K562 (cell line): ENCODE measurements around the gene PMF1. TPM values are rescaled to one million over a fixed set of nuclear protein-coding genes. Genes with fewer than 3 reads are reported as not detected.

ENCODE experiments used
- ATAC-seq: fragments of 200-7000 bp; cut with Tn5 transposase; 3 replicates; pipeline ENCODE4 v1.9.1; 2020; ENCODE audit warnings: moderate library complexity
- BruUV-seq: library from RNA; stranded (reverse); fragments of 400-500 nt; replicated peaks from 2 replicates; lab custom pipeline; 2021; lab: Mats Ljungman, UMichigan
- CTCF ChIA-PET: fragments of 300-600 bp; formaldehyde crosslinking; extraction: SDS; loops from one replicate; lab custom pipeline; 2021; ENCODE audit warnings: low intra/inter-chr PET ratio; lab: Yijun Ruan, JAX
- POLR2A ChIA-PET: fragments of 300-600, 350-650 bp; sonication (Branson Sonifier 250); formaldehyde crosslinking; extraction: SDS; loops from one replicate; lab custom pipeline; 2021; ENCODE audit warnings: antibody characterized with exemption, inconsistent platforms; lab: Yijun Ruan, JAX
- DNase-seq, 4 experiments: peaks; one replicate each; pipeline versions ENCODE4 v3.0.0 to v3.0.0-alpha.2; 2011 to 2018; ENCODE audit warnings: low spot score in 3 of 4, mixed read lengths in 3 of 4; ENCODE audit errors: extremely low read depth in 1 of 4
- FAIRE-seq: peaks from 2 replicates; lab custom pipeline; 2011; peaks lifted over from hg19 to GRCh38; lab: Jason Lieb, UNC
- H2AFZ ChIP-seq: 2 replicates; pipeline ENCODE4 v1.6.0; 2011; ENCODE audit warnings: low read depth, low read length, control low read depth, inconsistent platforms
- H3K27ac ChIP-seq: fragments of 200-600 bp; 3 replicates; pipeline ENCODE4 v1.8.0; 2011; ENCODE audit warnings: low read depth, mild to moderate bottlenecking, control low read depth, inconsistent platforms, low read length, moderate library complexity, mixed read lengths; ENCODE audit errors: extremely low read depth
- H3K27me3 ChIP-seq, 2 experiments: fragments of 300-600 bp in 1 of 2; 2 replicates in 1 of 2; 3 replicates in 1 of 2; pipeline versions ENCODE4 v1.6.0 to v1.8.0; 2011; ENCODE audit warnings: inconsistent platforms in 2 of 2, low read length in 2 of 2, mild to moderate bottlenecking in 1 of 2, mixed read lengths in 1 of 2, moderate library complexity in 1 of 2; ENCODE audit not compliant: control insufficient read depth in 2 of 2, insufficient read depth in 2 of 2
- H3K36me3 ChIP-seq: fragments of 300-600 bp; 3 replicates; pipeline ENCODE4 v1.8.0; 2011; ENCODE audit warnings: mild to moderate bottlenecking, low read length, inconsistent platforms; ENCODE audit not compliant: control insufficient read depth, insufficient read depth
- H3K4me1 ChIP-seq, 2 experiments: fragments of 200-600 bp in 1 of 2; replicated peaks in 1 of 2; 2 replicates in 1 of 2; 3 replicates in 1 of 2; pipeline versions ENCODE4 v1.5.1 to v1.8.0; 2011; ENCODE audit warnings: inconsistent platforms in 2 of 2, low read length in 2 of 2, mild to moderate bottlenecking in 1 of 2, mixed read lengths in 1 of 2, moderate library complexity in 1 of 2; ENCODE audit not compliant: control insufficient read depth in 2 of 2, insufficient read depth in 2 of 2
- H3K4me2 ChIP-seq: 2 replicates; pipeline ENCODE4 v1.6.1; 2011; ENCODE audit warnings: low read length, control low read depth, inconsistent platforms, mixed read lengths; ENCODE audit not compliant: insufficient read depth
- H3K4me3 ChIP-seq: fragments of 200-600 bp; sonication (generic), shearing (Covaris generic); 2 replicates; pipeline ENCODE4 v1.5.1; 2016; ENCODE audit warnings: control low read depth, inconsistent platforms
- H3K79me2 ChIP-seq: fragments of 200-600 bp; 3 replicates; pipeline ENCODE4 v1.8.0; 2011; ENCODE audit warnings: low read length, inconsistent platforms; ENCODE audit not compliant: control insufficient read depth, insufficient read depth
- H3K9ac ChIP-seq, 2 experiments: 2 replicates each; pipeline versions ENCODE4 v1.6.0 to v1.6.1; 2011; ENCODE audit warnings: low read depth in 2 of 2, low read length in 2 of 2, control low read depth in 1 of 2, inconsistent platforms in 1 of 2, mild to moderate bottlenecking in 1 of 2, mixed read lengths in 1 of 2; ENCODE audit not compliant: insufficient read depth in 1 of 2
- H3K9me1 ChIP-seq: one replicate; pipeline ENCODE4 v1.6.0; 2011; ENCODE audit warnings: inconsistent platforms, mild to moderate bottlenecking, low read length, moderate library complexity; ENCODE audit not compliant: control insufficient read depth, insufficient read depth
- H3K9me3 ChIP-seq: replicated peaks from 2 replicates; pipeline ENCODE4 v1.5.1; 2011; ENCODE audit warnings: low read depth, low read length, inconsistent platforms; ENCODE audit not compliant: control insufficient read depth, insufficient read depth
- H4K20me1 ChIP-seq: replicated peaks from 2 replicates; pipeline ENCODE4 v1.6.1; 2011; ENCODE audit warnings: low read length, inconsistent platforms, mixed read lengths; ENCODE audit not compliant: control insufficient read depth, insufficient read depth
- BRF1 ChIP-seq: IDR thresholded peaks from 3 replicates; pipeline ENCODE4 v1.6.1; 2011; ENCODE audit warnings: borderline replicate concordance, mild to moderate bottlenecking; ENCODE audit not compliant: insufficient read length; ENCODE audit errors: extremely low read depth
- NRF1 ChIP-seq, 2 experiments: fragments of 450-650 bp; IDR thresholded peaks in 1 of 2; conservative IDR thresholded peaks in 1 of 2; 2 replicates each; pipeline ENCODE4 v1.6.1; 2014; ENCODE audit warnings: mild to moderate bottlenecking in 2 of 2
- POLR2AphosphoS2 ChIP-seq: IDR thresholded peaks from 2 replicates; pipeline ENCODE4 v1.6.1; 2012; ENCODE audit warnings: low read length, improper control_type of control experiment
- POLR2G ChIP-seq: fragments of 200-400 bp; formaldehyde crosslinking; IDR thresholded peaks from 2 replicates; pipeline ENCODE4 v1.6.1; 2017; ENCODE audit warnings: low read depth, mild to moderate bottlenecking, antibody characterized with exemption, low read length, moderate library complexity
- RBFOX2 ChIP-seq: fragments of 200-400 bp; formaldehyde crosslinking; IDR thresholded peaks from 2 replicates; pipeline ENCODE4 v1.6.1; 2017; ENCODE audit warnings: low read depth, mild to moderate bottlenecking, low read length, moderate library complexity
- TARDBP ChIP-seq: fragments of 450-650 bp; IDR thresholded peaks from 2 replicates; pipeline ENCODE4 v1.6.1; 2016
- WGBS: fragments of 100-300 bp; shearing (Covaris generic); methylation state at CpG from one replicate; pipeline ENCODE4 v1.1.6; 2016; ENCODE audit warnings: low coverage, mixed read lengths; ENCODE audit not compliant: insufficient coverage; ENCODE audit errors: missing lambda C conversion rate; 5-methylcytosine and 5-hydroxymethylcytosine counted together
- in situ Hi-C: fragments of 300-500 bp; cut with MboI; formaldehyde crosslinking; loops from 4 replicates; pipeline ENCODE4 v1.15.0; 2018; ENCODE audit warnings: inconsistent platforms, mixed read lengths
- intact Hi-C: fragments of 100-400 bp; cut with micrococcal nuclease; formaldehyde crosslinking; loops from 2 replicates; pipeline ENCODE4 v1.14.2; 2022
- polyA plus RNA-seq, 8 experiments: library from polyadenylated mRNA; depleted of rRNA in 4 of 8; stranded (reverse) in 5 of 8; unstranded in 3 of 8; fragments of >200 nt; fragmentation: Nextera tagmentation in 2 of 8; fragmentation: Illumina TruSeq in 1 of 8; extraction: Ambion mirVana in 2 of 8; extraction: Trizol in 1 of 8; gene quantifications; 2 replicates each; pipeline versions ENCODE4 v1.2.1 to v1.2.3, GENCODE V29; 2011 to 2014; ENCODE audit warnings: inconsistent platforms in 1 of 8, missing spikeins in 1 of 8
- total RNA-seq, 7 experiments: library from RNA; depleted of rRNA in 6 of 7; stranded (reverse); fragments of >200 nt in 6 of 7; fragmentation: Illumina TruSeq in 2 of 7; extraction: Trizol in 2 of 7; gene quantifications; 2 replicates each; pipeline versions ENCODE4 v1.2.1 to v1.2.3, GENCODE V29; 2011 to 2021; ENCODE audit warnings: low replicate concordance in 1 of 7

PMF1 gene
- total and polyA plus RNA-seq, 9 of the 15 experiments (the other 6 are each of a cell fraction or from before 2014, with no cell fraction given), result 9.4 to 92.9 (median 71.0) TPM

GRCh38 chr1:156241926-156242325 lies 29.1 kb downstream of the PMF1 start, which contains the start of gene BGLAP:
BGLAP (plus strand) TSS chr1:156242184; CDS start chr1:156242232, 48 bp downstream.
- no peak within 1 kb of the TSS for H2AFZ ChIP-seq
- H3K4me2 ChIP-seq, result no peak within 1 kb of the TSS
- peaks cover 0 to 39% of the 10 kb centered on the region in 2 experiments; a peak in 3 of 5 replicates for H3K4me1 ChIP-seq
- ATAC-seq (no peak), DNase-seq (no peak), FAIRE-seq (no peak)
- H3K4me3 ChIP-seq, result no peak within 1 kb of the TSS
- BruUV-seq, result no TSS peak
- peaks cover 3% of the 10 kb centered on the region for H3K9me1 ChIP-seq
- no peaks in the 10 kb centered on the region for H3K27me3 ChIP-seq
- H3K9ac ChIP-seq, result peak within 1 kb of the TSS in 1 of 2 experiments; percentile 79; a peak in 2 of 4 replicates
- H4K20me1 ChIP-seq, result no peaks in the 10 kb centered on the region; the same call in 1 of the 2 replicates
- TF ChIP-seq BRF1, result no peak
- no peak for TF ChIP-seq NRF1 (conservative IDR thresholded peaks at IDR 0.05 in 1 of 2, IDR thresholded peaks at IDR 0.05 in 1 of 2)
- TF ChIP-seq POLR2AphosphoS2, result peak; percentile 21; the same call in 1 of the 2 replicates
- TF ChIP-seq RBFOX2, result 0 out of 2 replicates have a peak, but pooled peaks have one; percentile 27
- peaks cover 19% of the 10 kb centered on the region; the same call in 2 of the 3 replicates for H3K36me3 ChIP-seq
- intact Hi-C loops (no loop called here), in situ Hi-C loops (no loop called here)
- 78% methylated on average over 10 of the region's 14 CpGs for WGBS
- CTCF ChIA-PET, result no interaction called here
- no peaks in the 10 kb centered on the region for H3K9me3 ChIP-seq
- H3K27ac ChIP-seq, result no peak within 1 kb of the TSS
- H3K79me2 ChIP-seq, result no peaks in the 10 kb centered on the region
- POLR2A ChIA-PET, result interaction anchor here (0.5 to 2.0 kb wide), 5 partner anchors 8 to 268 kb away, joined by 3 to 7 read pairs (median 5); no protein-coding TSS in a partner anchor

- peak overlapping the region in 1 of 2 experiments; percentile 79; a peak in 2 of 4 replicates for H3K9ac ChIP-seq
- in situ Hi-C loops (no loop called here), intact Hi-C loops (no loop called here)
- no TSS peak for BruUV-seq
- TF ChIP-seq TARDBP (no peak), POLR2G (peak; percentile 47)
- H3K4me1 ChIP-seq, result peaks cover 0 to 48% of the 10 kb centered on the region in 2 experiments; a peak in 3 of 5 replicates
- DNase-seq (no peak), FAIRE-seq (no peak), ATAC-seq (no peak)
- ChIA-PET POLR2A (interaction anchor here (0.6 to 2.0 kb wide), 5 partner anchors 9 to 87 kb away, joined by 3 to 7 read pairs (median 5); no protein-coding TSS in a partner anchor), CTCF (interaction anchor here (0.5 kb wide), 1 partner anchor 520 kb away, joined by 3 read pairs; no protein-coding TSS in a partner anchor)
- no peak overlapping the region for H3K4me2 ChIP-seq
- H3K27ac ChIP-seq, result no peak overlapping the region
- H3K27me3 ChIP-seq, result no peaks in the 10 kb centered on the region
- WGBS, result 44% methylated on average over 7 of the region's 10 CpGs
- no peaks in the 10 kb centered on the region; the same call in 1 of the 2 replicates for H4K20me1 ChIP-seq
- no peaks in the 10 kb centered on the region for H3K9me3 ChIP-seq
- H3K36me3 ChIP-seq, result peaks cover 17% of the 10 kb centered on the region; the same call in 2 of the 3 replicates
- peaks cover 3% of the 10 kb centered on the region for H3K9me1 ChIP-seq
- no peak overlapping the region for H2AFZ ChIP-seq
- H3K79me2 ChIP-seq, result no peaks in the 10 kb centered on the region
- no peak overlapping the region for H3K4me3 ChIP-seq
Measured at GRCh38 chr1:156242738-156243137, 29.9 kb downstream of the PMF1 start.
